ENCODE results near the gene BMPER.

GRCh38 chr7:33892945-33893344 lies 12.4 kb upstream of the BMPER start:
- TF ChIP-seq CTCF (IDR thresholded peaks at IDR 0.05) (no peak), POLR2A (IDR thresholded peaks at IDR 0.05) (no peak), EP300 (IDR thresholded peaks at IDR 0.05) (no peak)

All from tibial nerve (tissue), 4 donors.